ENCODE results near the gene PROSER3. TPM values are rescaled to one million over a fixed set of nuclear protein-coding genes. Genes with fewer than 3 reads are reported as not detected.

Gene PROSER3
- total and polyA plus RNA-seq, 9 of the 15 experiments (the other 6 are each of a cell fraction or from before 2014, with no cell fraction given), result 1.0 to 39.5 (median 5.1) TPM

DNA sequence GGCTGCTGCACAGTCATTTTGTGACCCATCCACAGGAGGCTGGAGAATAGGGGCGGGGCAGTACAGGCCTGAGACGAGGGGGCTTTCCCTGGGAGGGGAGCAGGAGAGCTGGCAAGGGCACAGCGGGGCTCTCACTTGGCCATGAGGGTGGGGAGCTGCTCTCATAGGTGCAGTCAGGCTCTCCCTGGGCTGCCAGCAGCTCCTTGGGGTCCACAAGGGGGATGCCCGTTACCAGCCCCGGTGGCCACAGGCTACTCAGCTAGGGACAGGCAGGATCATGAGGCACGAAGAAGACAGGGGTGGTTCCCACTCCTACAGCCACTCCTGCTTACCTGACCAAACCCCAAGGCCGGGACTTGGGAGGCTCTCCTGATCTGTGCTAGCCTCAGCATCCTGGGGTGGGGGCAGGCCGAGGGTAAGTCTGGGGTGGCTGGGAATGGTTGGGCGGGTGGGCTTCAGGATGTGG is 33.9 kb downstream of the PROSER3 start:
- H3K4me2 ChIP-seq (ENCODE audit: insufficient read depth, low read length), result no peak overlapping the region
- no peak overlapping the region for H3K9ac ChIP-seq (ENCODE audit: insufficient read depth in 1 of 2, low read depth in 2 of 2, low read length in 2 of 2)
- no peaks in the 10 kb centered on the region for H3K9me1 ChIP-seq (ENCODE audit: control insufficient read depth, insufficient read depth, low read length)
- no peaks in the 10 kb centered on the region for H3K9me3 ChIP-seq (replicated peaks; ENCODE audit: control insufficient read depth, insufficient read depth, low read depth, low read length)
- FAIRE-seq (no peak), ATAC-seq (no peak), DNase-seq (ENCODE audit: extremely low read depth in 1 of 4, low spot score in 3 of 4) (no peak)
- no peak overlapping the region for H3K27ac ChIP-seq (ENCODE audit: extremely low read depth, low read depth, low read length)
- intact Hi-C loops (cut with micrococcal nuclease) (no loop called here), in situ Hi-C loops (cut with MboI) (no loop called here)
- no peak overlapping the region for H2AFZ ChIP-seq (ENCODE audit: low read depth, low read length)
- no peak overlapping the region for H3K4me3 ChIP-seq
- no TSS peak for BruUV-seq (replicated peaks)
- ChIA-PET CTCF (ENCODE audit: low intra/inter-chr PET ratio) (no interaction called here), POLR2A (no interaction called here)
- H4K20me1 ChIP-seq (replicated peaks; ENCODE audit: control insufficient read depth, insufficient read depth, low read length), result no peaks in the 10 kb centered on the region
- H3K27me3 ChIP-seq (ENCODE audit: control insufficient read depth in 2 of 2, insufficient read depth in 2 of 2, low read length in 2 of 2), result no peaks in the 10 kb centered on the region; a peak in 1 of 5 replicates
- no peaks in the 10 kb centered on the region for H3K79me2 ChIP-seq (ENCODE audit: control insufficient read depth, insufficient read depth, low read length)
- 32% methylated on average over 8 of the region's 9 CpGs for WGBS (ENCODE audit: insufficient coverage, low coverage, missing lambda C conversion rate)
- no peaks in the 10 kb centered on the region for H3K36me3 ChIP-seq (ENCODE audit: control insufficient read depth, insufficient read depth, low read length)
- peaks cover 0 to 50% of the 10 kb centered on the region in 2 experiments; a peak in 3 of 5 replicates for H3K4me1 ChIP-seq (replicated peaks in 1 of 2; ENCODE audit: control insufficient read depth in 2 of 2, insufficient read depth in 2 of 2, low read length in 2 of 2)
- no peak for TF ChIP-seq ZNF165 (CRISPR knock-in tag; IDR thresholded peaks at IDR 0.05; ENCODE audit: borderline replicate concordance)
- no peak for TF ChIP-seq ESRRA (IDR thresholded peaks at IDR 0.05; ENCODE audit: borderline replicate concordance, low read depth)
- no peak for TF ChIP-seq BHLHE40 (IDR thresholded peaks at IDR 0.05; ENCODE audit: low read length)
- no peak for TF ChIP-seq RBM34 (IDR thresholded peaks at IDR 0.05; ENCODE audit: borderline replicate concordance, insufficient read depth, low read length)
- no peak for TF ChIP-seq CEBPG (CRISPR knock-in tag; IDR thresholded peaks at IDR 0.05)
- TF ChIP-seq CEBPG (tag; conservative IDR thresholded peaks at IDR 0.05 in 1 of 2, IDR thresholded peaks at IDR 0.05 in 1 of 2), result no peak
- TF ChIP-seq, protein P1, sequence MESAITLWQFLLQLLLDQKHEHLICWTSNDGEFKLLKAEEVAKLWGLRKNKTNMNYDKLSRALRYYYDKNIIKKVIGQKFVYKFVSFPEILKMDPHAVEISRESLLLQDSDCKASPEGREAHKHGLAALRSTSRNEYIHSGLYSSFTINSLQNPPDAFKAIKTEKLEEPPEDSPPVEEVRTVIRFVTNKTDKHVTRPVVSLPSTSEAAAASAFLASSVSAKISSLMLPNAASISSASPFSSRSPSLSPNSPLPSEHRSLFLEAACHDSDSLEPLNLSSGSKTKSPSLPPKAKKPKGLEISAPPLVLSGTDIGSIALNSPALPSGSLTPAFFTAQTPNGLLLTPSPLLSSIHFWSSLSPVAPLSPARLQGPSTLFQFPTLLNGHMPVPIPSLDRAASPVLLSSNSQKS (CRISPR knock-in tag; IDR thresholded peaks at IDR 0.05), result no peak
- TF ChIP-seq, protein P2, sequence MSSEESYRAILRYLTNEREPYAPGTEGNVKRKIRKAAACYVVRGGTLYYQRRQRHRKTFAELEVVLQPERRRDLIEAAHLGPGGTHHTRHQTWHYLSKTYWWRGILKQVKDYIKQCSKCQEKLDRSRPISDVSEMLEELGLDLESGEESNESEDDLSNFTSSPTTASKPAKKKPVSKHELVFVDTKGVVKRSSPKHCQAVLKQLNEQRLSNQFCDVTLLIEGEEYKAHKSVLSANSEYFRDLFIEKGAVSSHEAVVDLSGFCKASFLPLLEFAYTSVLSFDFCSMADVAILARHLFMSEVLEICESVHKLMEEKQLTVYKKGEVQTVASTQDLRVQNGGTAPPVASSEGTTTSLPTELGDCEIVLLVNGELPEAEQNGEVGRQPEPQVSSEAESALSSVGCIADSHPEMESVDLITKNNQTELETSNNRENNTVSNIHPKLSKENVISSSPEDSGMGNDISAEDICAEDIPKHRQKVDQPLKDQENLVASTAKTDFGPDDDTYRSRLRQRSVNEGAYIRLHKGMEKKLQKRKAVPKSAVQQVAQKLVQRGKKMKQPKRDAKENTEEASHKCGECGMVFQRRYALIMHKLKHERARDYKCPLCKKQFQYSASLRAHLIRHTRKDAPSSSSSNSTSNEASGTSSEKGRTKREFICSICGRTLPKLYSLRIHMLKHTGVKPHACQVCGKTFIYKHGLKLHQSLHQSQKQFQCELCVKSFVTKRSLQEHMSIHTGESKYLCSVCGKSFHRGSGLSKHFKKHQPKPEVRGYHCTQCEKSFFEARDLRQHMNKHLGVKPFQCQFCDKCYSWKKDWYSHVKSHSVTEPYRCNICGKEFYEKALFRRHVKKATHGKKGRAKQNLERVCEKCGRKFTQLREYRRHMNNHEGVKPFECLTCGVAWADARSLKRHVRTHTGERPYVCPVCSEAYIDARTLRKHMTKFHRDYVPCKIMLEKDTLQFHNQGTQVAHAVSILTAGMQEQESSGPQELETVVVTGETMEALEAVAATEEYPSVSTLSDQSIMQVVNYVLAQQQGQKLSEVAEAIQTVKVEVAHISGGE (CRISPR knock-in tag; IDR thresholded peaks at IDR 0.05), result no peak
- TF ChIP-seq RBM14 (IDR thresholded peaks at IDR 0.05; ENCODE audit: borderline replicate concordance, insufficient read depth, low read depth, low read length), result no peak
- TF ChIP-seq NCOA6 (IDR thresholded peaks at IDR 0.05), result no peak
- no peak for TF ChIP-seq SREBF2 (CRISPR knock-in tag; IDR thresholded peaks at IDR 0.05)
- no peak for TF ChIP-seq NR3C1 (CRISPR knock-in tag; IDR thresholded peaks at IDR 0.05)
- TF ChIP-seq TBL1XR1 (IDR thresholded peaks at IDR 0.05; ENCODE audit: low read length in 2 of 2), result no peak
- TF ChIP-seq MECOM (CRISPR knock-in tag; IDR thresholded peaks at IDR 0.05), result no peak
- TF ChIP-seq, protein P3, sequence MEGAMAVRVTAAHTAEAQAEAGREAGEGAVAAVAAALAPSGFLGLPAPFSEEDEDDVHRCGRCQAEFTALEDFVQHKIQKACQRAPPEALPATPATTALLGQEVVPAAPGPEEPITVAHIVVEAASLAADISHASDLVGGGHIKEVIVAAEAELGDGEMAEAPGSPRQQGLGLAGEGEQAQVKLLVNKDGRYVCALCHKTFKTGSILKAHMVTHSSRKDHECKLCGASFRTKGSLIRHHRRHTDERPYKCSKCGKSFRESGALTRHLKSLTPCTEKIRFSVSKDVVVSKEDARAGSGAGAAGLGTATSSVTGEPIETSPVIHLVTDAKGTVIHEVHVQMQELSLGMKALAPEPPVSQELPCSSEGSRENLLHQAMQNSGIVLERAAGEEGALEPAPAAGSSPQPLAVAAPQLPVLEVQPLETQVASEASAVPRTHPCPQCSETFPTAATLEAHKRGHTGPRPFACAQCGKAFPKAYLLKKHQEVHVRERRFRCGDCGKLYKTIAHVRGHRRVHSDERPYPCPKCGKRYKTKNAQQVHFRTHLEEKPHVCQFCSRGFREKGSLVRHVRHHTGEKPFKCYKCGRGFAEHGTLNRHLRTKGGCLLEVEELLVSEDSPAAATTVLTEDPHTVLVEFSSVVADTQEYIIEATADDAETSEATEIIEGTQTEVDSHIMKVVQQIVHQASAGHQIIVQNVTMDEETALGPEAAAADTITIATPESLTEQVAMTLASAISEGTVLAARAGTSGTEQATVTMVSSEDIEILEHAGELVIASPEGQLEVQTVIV (CRISPR knock-in tag; IDR thresholded peaks at IDR 0.05; ENCODE audit: borderline replicate concordance), result no peak

All from K562 (cell line).